Sciatic nerve (tissue), 2 donors: ENCODE measurements around the gene PRKAA1. TPM values are rescaled to one million over a fixed set of nuclear protein-coding genes. Genes with fewer than 3 reads are reported as not detected.
"Not testable (repeated sequence)": the region's sequence is repeated elsewhere in the genome, so short reads cannot be mapped to it uniquely, and the experiment has no call there.

Source experiments
- ATAC-seq: fragments of 200-7000 bp; cut with Tn5 transposase; one replicate; pipeline ENCODE4 v1.9.1; 2020; ENCODE audit warnings: mild to moderate bottlenecking, moderate library complexity
- DNase-seq: peaks from one replicate; pipeline ENCODE4 v3.0.0-alpha.2; 2020; ENCODE audit warnings: low spot score
- intact Hi-C: fragments of 100-400 bp; cut with DNase I; formaldehyde crosslinking; loops from one replicate; pipeline ENCODE4 v1.14.2; 2022
- total RNA-seq: library from RNA; stranded (reverse); fragmentation: NEBNext Ultra II Directional; extraction: Animal tissue kit (Norgen Biotek cat#: 25700); gene quantifications from one replicate; pipeline ENCODE4 v1.2.1, GENCODE V29; 2021
- donor health status: DM: no; HTN: no; CAD: no.
- donor health status: DM: no; HTN: no; CAD: no.

PRKAA1 gene
- total RNA-seq, 1 donor from 2014 or later: 78.4 TPM

GRCh38 chr5:40746703-40747102 is 51.5 kb downstream of the PRKAA1 start:
- intact Hi-C loops: no loop called here
- DNase-seq (no peak), ATAC-seq (no peak)

GRCh38 chr5:40743771-40744170 is 54.4 kb downstream of the PRKAA1 start:
- intact Hi-C loops: no loop called here
- ATAC-seq (no peak), DNase-seq (no peak)

GRCh38 chr5:40738502-40738901 is 59.7 kb downstream of the PRKAA1 start:
- intact Hi-C loops: no loop called here
- no peak for DNase-seq

GRCh38 chr5:40736103-40736875 is 61.9 kb downstream of the PRKAA1 start:
- peak; percentile 77 for ATAC-seq
- no peak for DNase-seq
- intact Hi-C loops: no loop called here

More at GRCh38 chr5:40738502-40738901, 59.7 kb downstream of the PRKAA1 start:
- ATAC-seq: no peak

- ATAC-seq: no peak
- DNase-seq: no peak
- intact Hi-C loops: no loop called here
Measured at GRCh38 chr5:40735609-40736008, 62.6 kb downstream of the PRKAA1 start.

GRCh38 chr5:40734986-40735385 is 63.2 kb downstream of the PRKAA1 start:
- intact Hi-C loops: no loop called here
- DNase-seq (no peak), ATAC-seq (no peak)

GRCh38 chr5:40733879-40734563 is 64.2 kb downstream of the PRKAA1 start:
- DNase-seq (no peak), ATAC-seq (no peak)
- intact Hi-C loops: no loop called here

GRCh38 chr5:40733434-40733833 is 64.7 kb downstream of the PRKAA1 start:
- intact Hi-C loops: no loop called here
- ATAC-seq (no peak), DNase-seq (no peak)

- ATAC-seq, intact Hi-C loops, DNase-seq: not testable (repeated sequence)
Measured at GRCh38 chr5:40722497-40722911, 75.7 kb downstream of the PRKAA1 start.

- intact Hi-C loops: no loop called here
- ATAC-seq (no peak), DNase-seq (no peak)
Measured at GRCh38 chr5:40720069-40720468, 78.1 kb downstream of the PRKAA1 start.

GRCh38 chr5:40717281-40717680 is 80.9 kb downstream of the PRKAA1 start:
- DNase-seq: no peak
- intact Hi-C loops: no loop called here
- ATAC-seq: no peak

GRCh38 chr5:40716590-40716989 is 81.6 kb downstream of the PRKAA1 start:
- ATAC-seq (no peak), DNase-seq (no peak)
- intact Hi-C loops: no loop called here

GRCh38 chr5:40716000-40716399 is 82.2 kb downstream of the PRKAA1 start:
- DNase-seq: no peak
- no peak for ATAC-seq
- intact Hi-C loops: no loop called here

GRCh38 chr5:40714001-40714400 is 84.2 kb downstream of the PRKAA1 start:
- intact Hi-C loops: no loop called here
- DNase-seq (no peak), ATAC-seq (no peak)

GRCh38 chr5:40710575-40710974 is 87.6 kb downstream of the PRKAA1 start:
- DNase-seq, intact Hi-C loops, ATAC-seq: not testable (repeated sequence)

Other genes with a start within 250 kb of the PRKAA1 start
- gene PTGER4, start 118.5 kb downstream of the PRKAA1 start, total RNA-seq: 17.1 TPM
- gene TTC33, start 42.4 kb downstream of the PRKAA1 start, total RNA-seq: 20.1 TPM
- gene RPL37, start 36.8 kb upstream of the PRKAA1 start, total RNA-seq: 1,013 TPM
- 10.9 TPM for gene CARD6, start 43.0 kb upstream of the PRKAA1 start, total RNA-seq
- gene C7, start 111.1 kb upstream of the PRKAA1 start, total RNA-seq: 37.4 TPM